ENCODE results near the gene UBALD1.

The UBALD1 gene

DNA sequence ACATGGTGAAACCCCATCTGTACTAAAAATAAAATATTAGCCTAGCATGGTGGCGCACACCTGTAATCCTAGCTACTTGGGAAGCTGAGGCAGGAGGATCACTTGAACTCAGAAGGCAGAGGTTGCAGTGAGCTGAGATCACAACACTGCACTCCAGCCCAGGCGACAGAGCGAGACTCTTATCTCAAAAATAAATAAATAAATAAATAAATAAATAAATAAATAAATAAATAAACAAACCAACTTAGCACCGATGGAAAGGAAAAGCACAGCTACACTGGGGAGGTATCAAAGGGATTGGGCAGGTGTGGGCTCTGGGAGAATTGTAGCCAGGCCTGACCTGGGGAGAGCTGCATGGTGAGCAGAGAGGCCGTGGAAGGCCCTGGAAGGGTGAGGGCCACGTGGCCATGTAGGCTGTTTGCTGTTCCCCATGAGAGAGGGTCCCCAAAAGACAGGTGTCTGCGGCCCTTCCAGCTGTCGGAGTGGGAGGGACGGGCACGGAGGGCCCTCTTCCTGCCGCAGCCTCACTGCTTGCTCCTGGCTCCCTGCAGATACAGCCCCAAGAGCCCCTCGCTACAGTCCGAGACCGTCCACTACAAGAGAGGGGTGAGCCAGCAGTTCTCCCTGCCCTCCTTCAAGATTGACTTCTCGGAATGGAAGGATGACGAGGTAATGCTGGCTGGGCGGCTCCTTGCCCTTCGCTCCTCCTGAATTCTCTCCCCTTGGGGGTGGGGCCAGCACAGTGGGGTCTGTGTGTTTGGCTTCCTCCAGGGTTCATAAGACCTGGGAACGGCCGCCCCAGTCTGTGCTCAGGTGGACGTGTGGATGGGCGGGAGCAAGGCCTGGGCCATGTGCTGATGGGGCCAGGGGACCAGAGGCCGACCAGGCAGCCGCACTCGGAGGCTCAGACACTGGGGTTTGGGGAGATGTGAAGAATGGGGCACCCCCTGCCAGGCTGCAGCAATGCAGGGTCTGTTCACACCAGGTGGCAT lies 42.3 kb upstream of the UBALD1 start:
- H3K4me3 ChIP-seq (ENCODE audit: low read depth, low read length): no peak overlapping the region
- TF ChIP-seq, protein P1, sequence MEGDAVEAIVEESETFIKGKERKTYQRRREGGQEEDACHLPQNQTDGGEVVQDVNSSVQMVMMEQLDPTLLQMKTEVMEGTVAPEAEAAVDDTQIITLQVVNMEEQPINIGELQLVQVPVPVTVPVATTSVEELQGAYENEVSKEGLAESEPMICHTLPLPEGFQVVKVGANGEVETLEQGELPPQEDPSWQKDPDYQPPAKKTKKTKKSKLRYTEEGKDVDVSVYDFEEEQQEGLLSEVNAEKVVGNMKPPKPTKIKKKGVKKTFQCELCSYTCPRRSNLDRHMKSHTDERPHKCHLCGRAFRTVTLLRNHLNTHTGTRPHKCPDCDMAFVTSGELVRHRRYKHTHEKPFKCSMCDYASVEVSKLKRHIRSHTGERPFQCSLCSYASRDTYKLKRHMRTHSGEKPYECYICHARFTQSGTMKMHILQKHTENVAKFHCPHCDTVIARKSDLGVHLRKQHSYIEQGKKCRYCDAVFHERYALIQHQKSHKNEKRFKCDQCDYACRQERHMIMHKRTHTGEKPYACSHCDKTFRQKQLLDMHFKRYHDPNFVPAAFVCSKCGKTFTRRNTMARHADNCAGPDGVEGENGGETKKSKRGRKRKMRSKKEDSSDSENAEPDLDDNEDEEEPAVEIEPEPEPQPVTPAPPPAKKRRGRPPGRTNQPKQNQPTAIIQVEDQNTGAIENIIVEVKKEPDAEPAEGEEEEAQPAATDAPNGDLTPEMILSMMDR (IDR thresholded peaks at IDR 0.05; ENCODE audit: borderline replicate concordance, insufficient read depth, low read depth, low read length): no peak

DNA sequence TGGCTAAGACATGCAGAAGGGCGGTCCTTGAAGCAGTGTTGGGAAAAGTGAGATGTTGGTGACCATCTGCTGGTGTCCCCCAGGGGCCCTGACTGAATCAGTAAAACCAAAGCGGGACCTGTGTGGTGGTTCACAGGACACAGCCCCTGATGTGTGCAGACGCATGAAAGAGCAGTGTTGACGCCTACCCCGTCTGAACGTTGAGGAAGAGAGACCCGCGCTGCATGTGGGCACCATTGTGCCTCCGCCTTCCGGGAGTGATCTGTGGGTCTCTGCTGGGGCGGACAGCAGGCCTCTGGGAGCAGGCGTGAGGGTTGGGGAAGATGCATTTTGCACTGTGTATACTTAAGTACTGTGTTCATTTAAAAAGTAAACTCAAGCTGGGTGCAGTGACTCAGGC lies 41.5 kb upstream of the UBALD1 start:
- TF ChIP-seq, protein P1 (IDR thresholded peaks at IDR 0.05; ENCODE audit: borderline replicate concordance, insufficient read depth, low read depth, low read length): no peak
- no peak overlapping the region for H3K4me3 ChIP-seq (ENCODE audit: low read depth, low read length)

DNA sequence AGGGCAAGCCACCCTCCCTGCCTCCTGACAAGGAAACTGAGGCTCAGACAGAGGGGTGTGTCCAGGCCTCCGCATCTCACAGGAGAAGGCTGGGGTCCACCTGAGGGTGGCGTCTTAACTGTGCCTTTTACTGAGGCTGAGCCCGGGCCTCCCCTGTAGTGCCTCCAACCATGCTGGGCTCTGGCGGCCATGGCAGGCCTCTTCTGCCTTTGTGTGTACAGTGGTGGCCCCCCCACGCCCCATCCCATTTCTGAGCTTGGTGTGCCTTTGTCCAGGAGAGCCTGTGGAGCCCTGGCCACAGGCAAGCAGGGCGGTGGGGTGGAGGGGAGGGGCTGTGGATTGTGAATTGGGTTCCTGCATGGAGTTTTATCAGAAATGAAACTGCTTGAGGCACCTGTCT lies 41.1 kb upstream of the UBALD1 start:
- H3K4me3 ChIP-seq (ENCODE audit: low read depth, low read length): no peak overlapping the region
- TF ChIP-seq, protein P1 (IDR thresholded peaks at IDR 0.05; ENCODE audit: borderline replicate concordance, insufficient read depth, low read depth, low read length): no peak

DNA sequence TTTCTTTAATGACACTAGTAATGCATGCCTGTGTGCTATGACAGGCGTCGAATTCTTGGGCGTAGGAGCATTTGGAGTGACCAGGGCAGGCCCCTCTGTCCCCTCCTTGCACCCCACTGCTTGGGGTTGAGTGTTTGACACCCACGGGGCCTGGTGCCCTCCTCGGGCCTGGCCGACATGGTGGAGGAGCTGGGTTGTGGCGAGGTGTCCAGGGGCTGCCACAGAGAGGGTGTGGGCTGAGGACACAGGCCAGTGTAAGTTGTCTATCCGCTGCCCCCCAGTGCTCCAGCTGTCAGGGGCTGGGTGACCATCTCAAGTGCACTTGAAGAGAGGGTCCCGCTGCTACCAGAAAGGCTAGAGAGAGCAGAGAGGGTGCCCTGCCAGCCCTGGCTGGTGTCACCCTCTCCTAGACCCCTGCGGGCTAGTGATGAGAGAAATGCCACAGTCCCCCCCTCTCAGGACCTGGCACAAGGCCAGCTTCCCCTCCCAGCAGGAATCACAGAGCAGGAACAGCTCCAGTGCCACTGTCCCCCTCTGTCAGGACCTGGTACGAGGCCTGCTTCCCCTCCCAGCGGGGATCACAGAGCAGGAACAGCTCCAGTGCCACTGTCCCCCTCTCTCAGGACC lies 40.4 kb upstream of the UBALD1 start:
- TF ChIP-seq, protein P1 (IDR thresholded peaks at IDR 0.05; ENCODE audit: borderline replicate concordance, insufficient read depth, low read depth, low read length): no peak
- no peak overlapping the region for H3K4me3 ChIP-seq (ENCODE audit: low read depth, low read length)

DNA sequence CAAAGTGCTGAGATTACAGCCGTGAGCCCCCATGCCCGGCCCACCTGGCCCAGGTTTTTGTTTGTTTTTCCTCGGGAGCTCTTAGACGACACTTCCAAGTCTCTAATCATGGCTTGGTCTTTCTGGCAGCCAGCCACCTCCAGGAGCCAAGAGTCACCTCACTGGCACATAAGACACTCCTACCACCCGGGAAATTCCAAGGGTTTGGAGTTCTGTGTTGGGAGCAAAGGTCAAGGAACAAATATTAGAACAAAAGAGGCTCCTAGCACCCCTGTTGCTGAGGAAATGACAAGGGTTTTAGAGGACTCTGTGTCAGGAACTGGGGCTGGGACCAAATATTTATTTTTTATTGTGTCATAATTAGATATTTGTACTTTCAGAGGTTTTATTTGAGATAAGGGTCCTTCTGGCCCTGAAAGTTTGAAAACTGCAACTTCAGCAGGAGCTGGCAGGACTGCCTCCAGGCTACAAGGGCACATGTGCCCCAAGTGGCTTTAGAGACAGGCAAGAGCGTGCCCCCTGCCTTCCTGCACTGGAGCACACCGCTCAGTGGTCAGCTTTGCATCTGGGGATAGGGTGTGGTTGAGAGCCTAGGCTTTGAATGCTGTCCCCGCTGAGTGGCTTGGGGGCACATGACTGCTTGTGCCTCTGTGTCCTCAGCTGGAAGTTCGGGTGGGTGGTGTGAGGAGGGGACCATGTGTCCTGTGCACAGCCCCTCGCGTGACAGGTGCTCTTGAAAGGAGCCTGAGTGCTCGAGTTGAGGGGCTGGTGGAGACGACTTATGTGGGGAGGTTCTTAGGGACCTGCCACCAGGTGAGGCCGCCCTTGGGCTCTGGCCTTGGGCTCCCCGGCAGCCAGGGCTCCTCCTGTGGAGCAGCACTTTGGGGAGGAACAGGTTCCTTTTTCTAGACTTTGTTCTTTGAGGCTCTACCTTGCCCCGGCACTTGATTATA lies 39.6 kb upstream of the UBALD1 start:
- H3K4me3 ChIP-seq (ENCODE audit: low read depth, low read length): no peak overlapping the region
- TF ChIP-seq, protein P1 (IDR thresholded peaks at IDR 0.05; ENCODE audit: borderline replicate concordance, insufficient read depth, low read depth, low read length): no peak

DNA sequence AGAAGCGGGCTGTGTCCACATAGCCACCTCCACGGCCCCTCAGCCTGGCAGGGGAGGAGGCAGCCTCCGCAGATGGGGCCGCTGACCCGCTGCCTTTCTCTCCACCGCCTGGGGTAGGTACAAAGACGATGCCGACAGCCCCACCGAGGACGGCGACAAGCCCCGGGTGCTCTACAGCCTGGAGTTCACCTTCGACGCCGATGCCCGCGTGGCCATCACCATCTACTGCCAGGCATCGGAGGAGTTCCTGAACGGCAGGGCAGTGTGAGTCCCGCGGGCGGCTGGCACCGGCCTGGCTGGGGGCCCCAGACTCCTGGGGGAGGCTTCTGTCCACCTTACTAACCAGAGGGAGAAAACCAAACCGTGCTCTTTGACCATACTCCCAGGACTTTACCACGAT lies 37.9 kb upstream of the UBALD1 start:
- TF ChIP-seq, protein P1 (IDR thresholded peaks at IDR 0.05; ENCODE audit: borderline replicate concordance, insufficient read depth, low read depth, low read length): no peak
- H3K4me3 ChIP-seq (ENCODE audit: low read depth, low read length): no peak overlapping the region

Data from GM12875 (cell line).